ENCODE data around the gene MGAT5B.

GRCh38 chr17:76897023-76897422, 28.8 kb downstream of the MGAT5B start:
- TF ChIP-seq CTCF (IDR thresholded peaks at IDR 0.05 in 2 of 3, conservative IDR thresholded peaks at IDR 0.05 in 1 of 3; ENCODE audit: control insufficient read depth in 2 of 3, extremely low read depth in 1 of 3, insufficient read depth in 1 of 3, low read depth in 3 of 3, low read length in 3 of 3) (no peak), BCL11A (IDR thresholded peaks at IDR 0.05; ENCODE audit: low read depth, low read length) (no peak), CHD1 (IDR thresholded peaks at IDR 0.05; ENCODE audit: low read depth, low read length) (no peak), POLR2A (IDR thresholded peaks at IDR 0.05; ENCODE audit: low read depth, low read length) (no peak), EP300 (IDR thresholded peaks at IDR 0.05; ENCODE audit: borderline replicate concordance in 1 of 2, control insufficient read depth in 1 of 2, low read depth in 2 of 2, low read length in 2 of 2) (no peak), MAX (IDR thresholded peaks at IDR 0.05; ENCODE audit: low read depth, low read length) (no peak)
